ACC112 (cell line): Measurements from ENCODE around the gene DCAF15.

Source experiments
- H2AFZ ChIP-seq: fragments of 200-600 bp; sonication (generic); one replicate; pipeline ENCODE4 v1.6.0; 2017; ENCODE audit warnings: antibody characterized with exemption, low read length; ENCODE audit not compliant: unreplicated experiment
- H3K27ac ChIP-seq: fragments of 200-600 bp; sonication (generic); 2 replicates; pipeline ENCODE4 v1.5.1; 2014; ENCODE audit warnings: low read depth, mild to moderate bottlenecking, antibody characterized with exemption, low read length, moderate library complexity
- H3K27me3 ChIP-seq: fragments of 200-600 bp; sonication (generic); 2 replicates; pipeline ENCODE4 v1.6.1; 2014; ENCODE audit warnings: mild to moderate bottlenecking, antibody characterized with exemption, low read length, moderate library complexity, mixed read lengths; ENCODE audit not compliant: insufficient read depth
- H3K36me3 ChIP-seq: fragments of 200-600 bp; sonication (generic); 2 replicates; pipeline ENCODE4 v1.6.1; 2016; ENCODE audit warnings: mild to moderate bottlenecking, antibody characterized with exemption, low read length, moderate library complexity, mixed read lengths; ENCODE audit not compliant: insufficient read depth
- H3K4me1 ChIP-seq: fragments of 200-600 bp; sonication (generic); one replicate; pipeline ENCODE4 v1.6.1; 2016; ENCODE audit warnings: low read length, mixed read lengths; ENCODE audit not compliant: insufficient read depth, unreplicated experiment, control insufficient read depth
- H3K4me3 ChIP-seq: fragments of 200-600 bp; sonication (generic); 2 replicates; pipeline ENCODE4 v1.5.1; 2014; ENCODE audit warnings: mild to moderate bottlenecking, low read depth, low read length
- H3K79me2 ChIP-seq: fragments of 200-600 bp; sonication (generic); one replicate; pipeline ENCODE4 v1.6.0; 2016; ENCODE audit warnings: low read length; ENCODE audit not compliant: control insufficient read depth, unreplicated experiment, insufficient read depth

Gene DCAF15

DNA sequence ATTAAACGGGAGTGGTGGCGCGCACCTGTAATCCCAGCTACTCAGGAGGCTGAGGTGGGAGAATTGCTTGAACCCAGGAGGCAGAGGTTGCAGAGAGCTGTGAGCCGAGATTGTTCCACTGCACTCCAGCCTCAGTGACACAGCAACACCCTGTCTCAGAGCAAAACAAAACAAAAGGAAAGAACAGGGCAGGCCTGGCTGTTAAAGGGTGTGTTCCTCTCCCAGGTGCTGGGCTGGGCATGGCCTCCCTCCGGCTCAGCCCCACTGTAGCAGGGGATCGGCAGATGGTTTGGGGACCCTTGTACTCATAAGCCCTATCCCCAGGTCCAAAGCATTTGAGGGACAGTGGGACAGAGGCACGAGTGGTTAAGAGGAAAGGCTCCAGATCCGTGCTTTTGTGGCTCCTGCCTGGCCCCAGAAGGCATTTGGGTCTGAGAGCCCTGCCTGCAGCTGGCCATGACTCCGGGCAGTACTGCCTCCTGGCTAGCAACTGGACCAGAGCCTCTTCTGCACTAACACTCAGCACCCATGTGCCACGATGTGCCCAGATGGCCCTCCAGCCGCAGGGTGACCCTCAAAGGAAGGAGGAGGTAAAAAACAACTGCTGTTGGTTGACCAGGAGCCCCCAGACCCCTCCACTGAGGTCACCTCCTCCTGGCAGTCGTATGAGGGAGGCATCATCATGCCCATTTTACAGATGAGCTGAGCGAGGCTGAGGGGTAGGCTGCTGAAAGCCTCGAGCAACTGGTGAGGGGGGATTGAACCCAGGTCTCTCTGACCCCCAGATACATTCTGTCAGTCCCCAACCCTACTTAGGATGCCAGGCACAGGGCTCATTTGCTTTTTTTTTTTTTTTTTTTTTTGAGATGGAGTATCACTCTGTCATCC is 43.8 kb downstream of the DCAF15 start:
- Histone ChIP-seq H3K79me2 (no peaks in the 10 kb centered on the region), H3K4me3 (no peak overlapping the region), H3K27me3 (no peaks in the 10 kb centered on the region), H3K27ac (no peak overlapping the region), H3K4me1 (no peaks in the 10 kb centered on the region), H3K36me3 (peaks cover 11% of the 10 kb centered on the region), H2AFZ (no peak overlapping the region)

DNA sequence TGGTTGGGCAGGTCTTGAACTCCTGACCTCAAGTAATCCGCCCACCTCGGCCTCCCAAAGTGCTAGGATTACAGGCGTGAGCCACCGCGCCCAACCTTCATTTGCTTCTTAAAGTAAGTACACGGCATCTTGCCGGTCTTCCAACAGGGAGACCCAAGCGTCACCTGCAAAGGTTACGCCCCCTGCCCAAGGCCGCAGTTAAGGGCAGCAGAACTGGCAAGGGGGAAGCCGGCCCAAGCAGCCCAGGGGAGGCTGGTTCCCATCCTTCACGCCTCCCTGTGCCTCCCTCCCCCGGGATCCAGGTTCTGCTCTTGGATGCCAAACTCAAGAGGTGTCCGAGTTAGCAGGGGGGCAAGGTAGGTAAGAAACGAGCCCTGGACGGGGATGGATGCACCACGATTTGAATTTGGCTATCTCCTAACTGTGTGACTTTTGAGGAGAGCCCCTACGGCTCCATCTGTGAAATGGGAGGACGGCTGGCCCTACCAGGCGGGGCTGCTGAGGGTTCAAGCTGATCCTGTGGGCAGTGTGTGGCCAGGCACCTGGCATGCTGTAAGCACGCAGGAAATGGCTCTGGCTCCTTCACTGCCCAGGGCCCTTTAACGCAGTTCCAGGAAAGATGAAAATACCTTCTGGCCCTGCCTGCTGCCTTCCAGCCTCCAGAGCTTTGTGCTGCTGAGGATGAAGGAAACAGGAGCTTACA is 44.8 kb downstream of the DCAF15 start:
- Histone ChIP-seq H3K4me3 (no peak overlapping the region), H3K27ac (no peak overlapping the region), H3K79me2 (no peaks in the 10 kb centered on the region), H2AFZ (no peak overlapping the region), H3K36me3 (peaks cover 11% of the 10 kb centered on the region), H3K4me1 (no peaks in the 10 kb centered on the region), H3K27me3 (no peaks in the 10 kb centered on the region)

DNA sequence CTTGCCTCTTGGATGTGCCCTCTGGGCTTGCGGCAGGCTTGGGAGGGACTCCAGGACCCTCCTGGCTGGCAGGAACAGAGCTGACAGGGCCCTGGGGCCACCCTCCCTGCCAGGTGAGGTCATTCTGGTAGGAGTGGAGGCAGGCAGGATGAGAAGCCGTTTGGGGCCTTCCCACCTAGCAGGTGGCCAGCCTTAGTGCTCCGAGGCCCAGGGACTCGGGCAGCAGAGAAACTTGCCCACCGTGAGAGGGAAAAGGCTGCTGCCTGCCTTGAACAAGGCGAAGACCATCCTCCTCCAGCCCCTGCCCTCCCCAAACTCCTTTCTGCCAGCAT is 45.3 kb downstream of the DCAF15 start:
- H3K27ac ChIP-seq, result no peak overlapping the region
- H3K27me3 ChIP-seq, result no peaks in the 10 kb centered on the region
- H3K4me1 ChIP-seq, result no peaks in the 10 kb centered on the region
- H2AFZ ChIP-seq, result no peak overlapping the region
- no peak overlapping the region for H3K4me3 ChIP-seq
- no peaks in the 10 kb centered on the region for H3K79me2 ChIP-seq
- peaks cover 11% of the 10 kb centered on the region for H3K36me3 ChIP-seq

DNA sequence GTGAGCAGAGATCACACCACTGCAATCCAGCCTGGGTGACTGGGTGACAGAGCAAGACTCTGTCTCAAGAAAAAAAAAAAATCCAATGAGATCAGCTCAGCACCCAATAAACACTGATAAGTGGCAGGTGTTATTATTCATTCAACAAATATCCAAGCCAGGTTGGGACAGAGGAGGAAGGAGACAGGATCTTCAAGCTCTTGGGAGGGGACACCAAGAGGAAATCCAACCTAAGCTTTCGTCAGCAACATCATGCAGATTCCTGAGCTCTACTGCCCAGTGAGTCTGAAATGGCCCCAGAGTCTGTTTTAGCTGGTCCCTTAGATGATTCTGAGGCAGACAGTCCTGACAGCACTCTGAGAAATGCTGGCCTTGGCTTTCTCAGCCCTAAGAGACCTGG is 46.1 kb downstream of the DCAF15 start:
- H3K79me2 ChIP-seq, result no peaks in the 10 kb centered on the region
- H2AFZ ChIP-seq, result no peak overlapping the region
- H3K27ac ChIP-seq, result no peak overlapping the region

DNA sequence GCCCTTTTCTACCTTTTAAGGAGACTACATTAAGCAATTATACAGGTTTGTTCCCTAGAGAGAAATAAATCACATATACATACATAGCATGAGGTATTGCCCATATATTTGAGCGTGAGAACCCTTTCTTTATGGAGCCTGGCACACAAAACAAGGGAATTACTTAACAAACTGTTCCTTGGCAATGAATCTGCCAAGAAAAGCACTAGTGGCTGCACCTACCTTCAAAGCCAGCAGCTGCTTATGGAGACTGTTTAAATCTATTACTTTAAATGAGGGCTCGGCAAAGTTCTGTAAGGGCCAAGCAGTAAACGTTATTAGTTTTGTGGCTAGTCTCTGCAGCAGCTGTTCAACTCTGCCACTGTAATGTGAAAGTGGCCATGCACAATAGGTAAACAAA is 46.8 kb downstream of the DCAF15 start:
- Histone ChIP-seq H3K27ac (no peak overlapping the region), H3K4me3 (no peak overlapping the region), H3K36me3 (peaks cover 11% of the 10 kb centered on the region), H2AFZ (no peak overlapping the region), H3K27me3 (no peaks in the 10 kb centered on the region), H3K79me2 (no peaks in the 10 kb centered on the region), H3K4me1 (no peaks in the 10 kb centered on the region)

More for the DNA sequence above, 46.1 kb downstream of the DCAF15 start:
- no peak overlapping the region for H3K4me3 ChIP-seq
- no peaks in the 10 kb centered on the region for H3K4me1 ChIP-seq
- no peaks in the 10 kb centered on the region for H3K27me3 ChIP-seq
- peaks cover 11% of the 10 kb centered on the region for H3K36me3 ChIP-seq

DNA sequence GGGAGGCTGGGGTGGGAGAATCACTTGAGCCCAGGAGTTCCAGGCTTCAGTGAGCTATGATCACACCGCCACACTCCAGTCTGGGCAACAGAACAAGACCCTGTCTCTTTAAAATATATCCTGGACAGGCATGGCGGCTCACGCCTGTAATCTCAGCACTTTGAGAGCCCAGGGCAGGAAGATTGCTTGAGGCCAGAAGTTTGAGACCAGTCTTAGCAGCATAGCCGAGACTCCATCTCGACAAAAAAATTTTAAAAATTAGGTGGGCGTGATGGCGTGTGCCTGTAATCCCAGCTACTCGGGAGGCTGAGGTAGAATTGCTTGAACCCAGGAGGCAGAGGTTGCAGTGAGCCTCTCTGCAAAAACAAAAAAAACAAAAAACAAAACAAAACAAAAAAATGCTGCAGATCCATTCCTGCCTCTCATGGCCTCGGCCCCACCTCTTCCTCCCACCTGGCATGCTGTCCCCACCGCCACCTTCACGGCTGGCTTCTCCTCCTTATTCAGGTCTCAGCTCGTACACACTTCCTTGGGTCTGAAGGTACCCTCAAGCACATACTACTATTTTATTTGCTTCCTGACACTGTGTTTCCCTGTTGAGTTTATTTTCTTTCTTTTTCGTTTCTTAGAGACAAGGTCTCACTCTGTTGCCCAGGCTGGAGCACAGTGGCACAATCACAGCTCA is 48.5 kb downstream of the DCAF15 start:
- H3K4me1 ChIP-seq, result peaks cover 7% of the 10 kb centered on the region
- H3K27ac ChIP-seq, result no peak overlapping the region
- H3K79me2 ChIP-seq, result peaks cover 9% of the 10 kb centered on the region
- no peaks in the 10 kb centered on the region for H3K27me3 ChIP-seq
- H3K4me3 ChIP-seq, result no peak overlapping the region
- H3K36me3 ChIP-seq, result peaks cover 11% of the 10 kb centered on the region
- no peak overlapping the region for H2AFZ ChIP-seq

DNA sequence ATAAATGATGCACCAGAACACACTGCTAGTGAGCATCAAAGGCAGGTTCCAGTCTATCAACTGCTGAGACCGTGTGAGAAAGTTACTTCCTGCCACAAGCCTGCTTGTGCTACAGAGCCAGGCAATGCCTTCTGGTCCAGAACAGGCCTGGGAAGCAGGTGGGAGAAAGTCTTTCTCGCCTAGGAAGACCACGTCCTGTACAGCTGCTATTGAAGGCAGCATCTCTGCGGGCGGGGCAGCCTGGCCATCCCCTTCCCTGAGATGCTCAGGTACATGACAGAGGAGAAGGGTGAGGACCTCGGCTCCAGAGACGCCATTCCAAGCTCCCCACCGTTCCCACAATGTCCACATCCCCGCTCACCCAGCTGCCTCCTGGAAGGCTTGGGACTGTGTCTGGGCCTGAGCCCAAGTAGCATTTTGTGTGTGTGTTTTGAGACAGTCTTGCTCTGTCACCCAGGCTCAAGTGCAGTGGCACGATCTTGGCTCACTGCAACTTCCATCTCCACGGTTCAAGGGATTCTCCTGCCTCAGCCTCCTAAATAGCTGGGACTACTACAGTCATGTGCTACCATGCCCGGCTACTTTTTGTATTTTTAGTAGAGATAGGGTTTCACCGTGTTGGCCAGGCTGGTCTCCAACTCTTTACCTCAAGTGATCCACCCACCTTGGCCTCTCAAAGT is 50.4 kb downstream of the DCAF15 start:
- peaks cover 7% of the 10 kb centered on the region for H3K4me1 ChIP-seq
- no peaks in the 10 kb centered on the region for H3K27me3 ChIP-seq
- peaks cover 9% of the 10 kb centered on the region for H3K79me2 ChIP-seq
- no peak overlapping the region for H3K27ac ChIP-seq
- H3K36me3 ChIP-seq, result peaks cover 11% of the 10 kb centered on the region
- no peak overlapping the region for H3K4me3 ChIP-seq
- H2AFZ ChIP-seq, result no peak overlapping the region

DNA sequence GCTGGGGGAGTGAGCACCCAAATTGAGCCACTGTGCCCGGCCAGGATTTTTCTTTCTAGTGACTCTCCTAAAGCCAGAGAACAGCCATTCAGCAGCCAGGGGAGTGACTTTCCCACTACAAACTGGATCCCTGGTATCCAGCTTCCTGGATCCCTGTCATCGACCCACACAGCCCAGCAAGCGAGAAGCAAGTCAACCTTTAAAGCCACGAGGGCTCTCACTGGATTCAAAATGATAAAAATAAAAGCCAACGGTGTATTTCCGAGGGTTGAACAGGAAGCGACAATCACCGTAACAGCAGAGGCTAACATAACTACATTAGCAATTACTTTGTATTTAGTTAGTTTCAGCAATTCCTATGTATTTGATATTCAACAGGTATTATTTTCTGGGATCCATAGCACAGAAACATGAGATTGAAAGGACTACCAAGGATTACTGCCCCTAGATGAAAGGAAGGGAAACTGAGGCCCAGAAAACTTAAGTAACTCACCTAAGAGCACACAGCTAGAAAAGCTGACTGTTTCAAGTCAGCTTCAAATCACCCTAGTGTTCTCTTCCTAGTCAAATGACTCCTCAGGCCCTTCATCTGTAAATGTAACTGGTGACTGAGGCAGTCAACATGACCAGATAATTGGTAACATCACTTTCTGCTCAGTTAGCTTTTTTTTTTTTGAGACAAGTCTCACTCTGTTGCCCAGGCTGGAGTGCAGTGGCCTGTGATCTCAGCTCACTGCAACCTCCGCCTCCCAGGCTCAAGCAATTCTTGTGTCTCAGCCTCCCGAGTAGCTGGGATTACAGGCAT is 51.1 kb downstream of the DCAF15 start:
- Histone ChIP-seq H3K4me3 (no peak overlapping the region), H3K79me2 (peaks cover 9% of the 10 kb centered on the region), H3K4me1 (peaks cover 7% of the 10 kb centered on the region), H3K27me3 (no peaks in the 10 kb centered on the region), H3K36me3 (peaks cover 9% of the 10 kb centered on the region), H3K27ac (peak overlapping the region; percentile 19; the same call in 1 of the 2 replicates), H2AFZ (no peak overlapping the region)

DNA sequence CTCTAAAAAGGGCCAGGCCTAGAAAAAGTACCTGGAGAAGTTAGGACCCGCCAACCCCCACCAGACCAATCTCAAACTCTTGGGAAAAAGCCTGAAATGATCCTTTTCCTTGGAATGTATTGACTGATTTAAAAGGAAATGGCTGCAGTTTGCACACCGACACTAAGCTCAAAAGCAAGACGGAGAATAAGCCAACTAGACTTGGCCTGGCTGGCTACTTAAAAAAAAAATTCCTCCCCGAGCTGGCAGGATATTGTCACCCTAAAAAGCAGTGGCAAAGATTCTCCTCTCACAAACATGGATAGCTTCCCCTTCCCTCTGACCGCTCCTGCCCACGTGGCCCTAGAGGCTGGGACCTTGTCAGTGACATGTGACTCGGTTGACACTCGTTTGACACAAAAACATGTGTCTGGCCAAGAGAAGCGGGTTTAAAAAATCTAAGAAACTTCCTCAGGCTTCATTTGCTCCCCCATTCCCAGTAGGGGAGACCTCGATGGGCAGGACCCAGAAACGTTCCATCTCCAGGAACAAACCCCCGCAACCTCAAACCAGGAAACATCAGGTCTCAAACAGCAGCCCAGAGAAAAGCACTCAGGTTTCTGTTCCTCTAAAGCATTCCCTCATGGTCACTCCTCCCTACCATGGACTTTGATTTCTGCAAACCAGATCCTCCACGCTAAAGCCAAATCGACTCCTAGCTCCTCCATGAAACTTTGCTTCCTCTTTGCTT is 52.5 kb downstream of the DCAF15 start:
- Histone ChIP-seq H3K4me1 (peaks cover 7% of the 10 kb centered on the region), H3K36me3 (no peaks in the 10 kb centered on the region), H3K79me2 (peaks cover 9% of the 10 kb centered on the region), H3K4me3 (peak overlapping the region; percentile 91), H3K27me3 (no peaks in the 10 kb centered on the region), H3K27ac (peak overlapping the region; percentile 13), H2AFZ (no peak overlapping the region)
